Inflammatory macrophage treated with lipopolysaccharide for 4 hours (primary cell): Measurements from ENCODE around the gene TWIST2.

Experiments used
- DNase-seq: peaks from one replicate; pipeline ENCODE4 v3.0.0-alpha.2; 2020

Gene TWIST2

GRCh38 chr2:238847841-238848690, at the start of gene TWIST2:
TWIST2 (plus strand) TSS chr2:238848085; CDS start chr2:238848216, 131 bp downstream.
- DNase-seq = peak; percentile 53

- no peak for DNase-seq
Measured at GRCh38 chr2:238801791-238802190, 46.1 kb upstream of the TWIST2 start.

- no peak for DNase-seq
Measured at GRCh38 chr2:238802957-238803356, 44.9 kb upstream of the TWIST2 start.

GRCh38 chr2:238803996-238804870, 43.7 kb upstream of the TWIST2 start:
- no peak for DNase-seq

GRCh38 chr2:238808761-238809160, 39.1 kb upstream of the TWIST2 start:
- no peak for DNase-seq

GRCh38 chr2:238810321-238810720, 37.6 kb upstream of the TWIST2 start:
- DNase-seq = no peak

GRCh38 chr2:238811293-238811692, 36.6 kb upstream of the TWIST2 start:
- DNase-seq = no peak

- DNase-seq = no peak
Measured at GRCh38 chr2:238811759-238812158, 36.1 kb upstream of the TWIST2 start.

GRCh38 chr2:238813109-238813508, 34.8 kb upstream of the TWIST2 start:
- DNase-seq = no peak

- DNase-seq = no peak
Measured at GRCh38 chr2:238814815-238815214, 33.1 kb upstream of the TWIST2 start.

- no peak for DNase-seq
Measured at GRCh38 chr2:238816291-238816690, 31.6 kb upstream of the TWIST2 start.

GRCh38 chr2:238817382-238817781, 30.5 kb upstream of the TWIST2 start:
- DNase-seq = no peak

GRCh38 chr2:238817891-238818290, 30.0 kb upstream of the TWIST2 start:
- no peak for DNase-seq

- no peak for DNase-seq
Measured at GRCh38 chr2:238818561-238818960, 29.3 kb upstream of the TWIST2 start.

- no peak for DNase-seq
Measured at GRCh38 chr2:238820197-238820596, 27.7 kb upstream of the TWIST2 start.

GRCh38 chr2:238820916-238821315, 27.0 kb upstream of the TWIST2 start:
- DNase-seq = no peak

- DNase-seq = no peak
Measured at GRCh38 chr2:238821391-238821790, 26.5 kb upstream of the TWIST2 start.

- DNase-seq = no peak
Measured at GRCh38 chr2:238821944-238822670, 25.8 kb upstream of the TWIST2 start.

- DNase-seq = no peak
Measured at GRCh38 chr2:238822955-238823354, 24.9 kb upstream of the TWIST2 start.

- no peak for DNase-seq
Measured at GRCh38 chr2:238831177-238831576, 16.7 kb upstream of the TWIST2 start.

GRCh38 chr2:238834982-238835381, 12.9 kb upstream of the TWIST2 start:
- no peak for DNase-seq

- no peak for DNase-seq
Measured at GRCh38 chr2:238835726-238836301, 12.1 kb upstream of the TWIST2 start.
